ENCODE results near the gene RBBP6.

GRCh38 chr16:24539850-24540601, 660 bp downstream of the RBBP6 start:
- TF ChIP-seq POLR2AphosphoS5 (IDR thresholded peaks at IDR 0.05; ENCODE audit: insufficient read depth in 1 of 2, low read depth in 1 of 2), result no peak
- no peak for TF ChIP-seq CTCF (IDR thresholded peaks at IDR 0.05)
